ENCODE results near the gene CDK6. TPM values are rescaled to one million over a fixed set of nuclear protein-coding genes. Genes with fewer than 3 reads are reported as not detected.

Gene CDK6
- total RNA-seq, 1 donor from 2014 or later = 23.3 TPM

- Mint-ChIP-seq H3K36me3 (ENCODE audit: insufficient read depth) (peaks cover 2% of the 10 kb centered on the region), H3K4me1 (ENCODE audit: low read depth) (peaks cover 18% of the 10 kb centered on the region), H3K27ac (no peak overlapping the region), H3K4me3 (ENCODE audit: low read depth) (no peak overlapping the region), H3K27me3 (no peaks in the 10 kb centered on the region), H3K9me3 (ENCODE audit: low read depth) (peaks cover 5% of the 10 kb centered on the region)
- DNase-seq (ENCODE audit: low spot score, unreplicated experiment) = no peak
- peak; percentile 66 for TF ChIP-seq CTCF (IDR thresholded peaks at IDR 0.05; ENCODE audit: unreplicated experiment)
Observed at GRCh38 chr7:92691578-92691977, 144.8 kb downstream of the CDK6 start.

GRCh38 chr7:92685136-92686042 lies 151.0 kb downstream of the CDK6 start:
- H3K27ac Mint-ChIP-seq = peak overlapping the region; percentile 22
- H3K27me3 Mint-ChIP-seq = no peaks in the 10 kb centered on the region

GRCh38 chr7:92684274-92684673 lies 152.1 kb downstream of the CDK6 start:
- Mint-ChIP-seq H3K36me3 (ENCODE audit: insufficient read depth) (no peaks in the 10 kb centered on the region), H3K4me1 (ENCODE audit: low read depth) (peaks cover 13% of the 10 kb centered on the region), H3K27ac (no peak overlapping the region), H3K9me3 (ENCODE audit: low read depth) (no peaks in the 10 kb centered on the region), H3K27me3 (no peaks in the 10 kb centered on the region), H3K4me3 (ENCODE audit: low read depth) (no peak overlapping the region)
- DNase-seq (ENCODE audit: low spot score, unreplicated experiment) = no peak
- no peak for TF ChIP-seq CTCF (IDR thresholded peaks at IDR 0.05; ENCODE audit: unreplicated experiment)

More at GRCh38 chr7:92685136-92686042, 151.0 kb downstream of the CDK6 start:
- Mint-ChIP-seq H3K9me3 (ENCODE audit: low read depth) (peaks cover 5% of the 10 kb centered on the region), H3K36me3 (ENCODE audit: insufficient read depth) (peaks cover 2% of the 10 kb centered on the region), H3K4me3 (ENCODE audit: low read depth) (no peak overlapping the region), H3K4me1 (ENCODE audit: low read depth) (peaks cover 13% of the 10 kb centered on the region)
- no peak for DNase-seq (ENCODE audit: low spot score, unreplicated experiment)
- no peak for TF ChIP-seq CTCF (IDR thresholded peaks at IDR 0.05; ENCODE audit: unreplicated experiment)

GRCh38 chr7:92682903-92683539 lies 153.4 kb downstream of the CDK6 start:
- TF ChIP-seq CTCF (IDR thresholded peaks at IDR 0.05; ENCODE audit: unreplicated experiment) = no peak
- H3K36me3 Mint-ChIP-seq (ENCODE audit: insufficient read depth) = no peaks in the 10 kb centered on the region
- peaks cover 13% of the 10 kb centered on the region for H3K4me1 Mint-ChIP-seq (ENCODE audit: low read depth)
- no peak overlapping the region for H3K27ac Mint-ChIP-seq
- no peaks in the 10 kb centered on the region for H3K27me3 Mint-ChIP-seq
- H3K4me3 Mint-ChIP-seq (ENCODE audit: low read depth) = no peak overlapping the region
- DNase-seq (ENCODE audit: low spot score, unreplicated experiment) = no peak
- no peaks in the 10 kb centered on the region for H3K9me3 Mint-ChIP-seq (ENCODE audit: low read depth)

GRCh38 chr7:92682330-92682729 lies 154.0 kb downstream of the CDK6 start:
- Mint-ChIP-seq H3K4me3 (ENCODE audit: low read depth) (no peak overlapping the region), H3K4me1 (ENCODE audit: low read depth) (peaks cover 13% of the 10 kb centered on the region), H3K27ac (no peak overlapping the region), H3K27me3 (no peaks in the 10 kb centered on the region), H3K36me3 (ENCODE audit: insufficient read depth) (no peaks in the 10 kb centered on the region), H3K9me3 (ENCODE audit: low read depth) (no peaks in the 10 kb centered on the region)
- no peak for DNase-seq (ENCODE audit: low spot score, unreplicated experiment)
- TF ChIP-seq CTCF (IDR thresholded peaks at IDR 0.05; ENCODE audit: unreplicated experiment) = no peak
